H1 (cell line): Measurements from ENCODE around the gene ARMC6. TPM values are rescaled to one million over a fixed set of nuclear protein-coding genes. Genes with fewer than 3 reads are reported as not detected.

Experiments used
- POU5F1 ChIP-seq: IDR thresholded peaks from 2 replicates; pipeline ENCODE4 v1.6.1; 2011; ENCODE audit warnings: low read depth, mild to moderate bottlenecking, low read length, moderate library complexity
- SAP30 ChIP-seq: fragments of 300-600 bp; sonication (generic); IDR thresholded peaks from 2 replicates; pipeline ENCODE4 v1.7.1; 2012; ENCODE audit warnings: low read length, moderate library complexity, mild to moderate bottlenecking, inconsistent platforms; ENCODE audit not compliant: insufficient read depth, insufficient replicate concordance
- TCF12 ChIP-seq: IDR thresholded peaks from 2 replicates; pipeline ENCODE4 v1.6.1; 2011; ENCODE audit warnings: low read depth, mild to moderate bottlenecking, low read length
- polyA plus RNA-seq, 7 experiments: library from polyadenylated mRNA; depleted of rRNA in 3 of 7; stranded (reverse) in 5 of 7; unstranded in 2 of 7; fragments of >200 nt in 5 of 7; fragments of 200-250 nt in 2 of 7; gene quantifications; 1 replicate in 5 of 7; 2 replicates in 1 of 7; 4 replicates in 1 of 7; pipeline versions ENCODE4 v1.2.1 to v1.2.3, GENCODE V29; 2011 to 2013; ENCODE audit warnings: missing spikeins in 2 of 7, mixed read lengths in 2 of 7
- total RNA-seq: library from RNA; stranded (reverse); fragmentation: NEBNext Ultra II Directional; extraction: Animal tissue kit (Norgen Biotek cat#: 25700); gene quantifications from 2 replicates; pipeline ENCODE4 v1.2.1, GENCODE V29; 2021

ARMC6 gene
- total and polyA plus RNA-seq, 2 of the 8 experiments (the other 6 are each of a cell fraction or from before 2014, with no cell fraction given), result 67.1 to 68.3 TPM

GRCh38 chr19:18985257-18985656 lies 48.1 kb upstream of the ARMC6 start (continued):
- TF ChIP-seq SAP30, result no peak
- no peak for TF ChIP-seq POU5F1
- no peak for TF ChIP-seq TCF12
